ENCODE measurements around the gene NEU4. TPM values are rescaled to one million over a fixed set of nuclear protein-coding genes. Genes with fewer than 3 reads are reported as not detected.

NEU4 gene
- total and polyA plus RNA-seq, 8 donors = 0.17 to 0.55 (median 0.30) TPM; not detected in 1

- Histone ChIP-seq H3K36me3 (no peaks in the 10 kb centered on the region), H3K27ac (no peak overlapping the region), H3K27me3 (peaks cover 8 to 70% of the 10 kb centered on the region in 2 donors), H3K4me1 (peaks cover 5 to 25% of the 10 kb centered on the region in 2 donors), H3K4me3 (no peak overlapping the region), H3K9me3 (no peaks in the 10 kb centered on the region)
- TF ChIP-seq CTCF (IDR thresholded peaks at IDR 0.05) = no peak
- no peak for ATAC-seq
- intact Hi-C loops (cut with DNase I) = no loop called here
- peak in 1 of 4 donors; percentile 43 for DNase-seq
Observed at GRCh38 chr2:241862775-241863535, 54.0 kb downstream of the NEU4 start.

- Histone ChIP-seq H3K4me3 (no peak overlapping the region), H3K36me3 (no peaks in the 10 kb centered on the region), H3K27me3 (peaks cover 8 to 70% of the 10 kb centered on the region in 2 donors), H3K9me3 (no peaks in the 10 kb centered on the region), H3K27ac (no peak overlapping the region), H3K4me1 (peaks cover 5 to 25% of the 10 kb centered on the region in 2 donors)
- intact Hi-C loops (cut with DNase I) = no loop called here
- peak; percentile 28 for ATAC-seq
- no peak for TF ChIP-seq CTCF (IDR thresholded peaks at IDR 0.05)
- DNase-seq = peak in 2 of 4 donors; percentile 47 to 70
Observed at GRCh38 chr2:241863536-241863954, 54.6 kb downstream of the NEU4 start.

GRCh38 chr2:241864168-241864849 lies 55.3 kb downstream of the NEU4 start:
- intact Hi-C loops (cut with DNase I) = no loop called here
- no peak for ATAC-seq
- no peak overlapping the region for H3K27ac ChIP-seq
- no peaks in the 10 kb centered on the region for H3K36me3 ChIP-seq
- TF ChIP-seq CTCF (IDR thresholded peaks at IDR 0.05) = no peak
- H3K27me3 ChIP-seq = peaks cover 8 to 70% of the 10 kb centered on the region in 2 donors
- peaks cover 3 to 20% of the 10 kb centered on the region in 2 donors for H3K4me1 ChIP-seq
- no peak overlapping the region for H3K4me3 ChIP-seq
- no peaks in the 10 kb centered on the region for H3K9me3 ChIP-seq
- no peak for DNase-seq

- Histone ChIP-seq H3K4me1 (peaks cover 0 to 15% of the 10 kb centered on the region in 2 donors), H3K36me3 (no peaks in the 10 kb centered on the region), H3K4me3 (no peak overlapping the region), H3K27me3 (peaks cover 8 to 72% of the 10 kb centered on the region in 2 donors), H3K27ac (no peak overlapping the region), H3K9me3 (no peaks in the 10 kb centered on the region)
- DNase-seq = peak in 1 of 4 donors; percentile 10
- intact Hi-C loops (cut with DNase I) = no loop called here
- TF ChIP-seq CTCF (IDR thresholded peaks at IDR 0.05) = no peak
- no peak for ATAC-seq
Observed at GRCh38 chr2:241864850-241865213, 55.8 kb downstream of the NEU4 start.

GRCh38 chr2:241865416-241865956 lies 56.5 kb downstream of the NEU4 start:
- DNase-seq (no peak), ATAC-seq (no peak)
- no peaks in the 10 kb centered on the region for H3K36me3 ChIP-seq
- TF ChIP-seq CTCF (IDR thresholded peaks at IDR 0.05) = no peak
- H3K4me3 ChIP-seq = no peak overlapping the region
- no peaks in the 10 kb centered on the region for H3K9me3 ChIP-seq
- intact Hi-C loops (cut with DNase I) = no loop called here
- no peak overlapping the region for H3K27ac ChIP-seq
- H3K27me3 ChIP-seq = peaks cover 8 to 74% of the 10 kb centered on the region in 2 donors
- H3K4me1 ChIP-seq = peaks cover 0 to 9% of the 10 kb centered on the region in 2 donors

Measured in left lung (tissue), 10 donors.